GM12865 (cell line): Measurements from ENCODE around the gene INHBC.
"Not testable (repeated sequence)": the region's sequence is repeated elsewhere in the genome, so short reads cannot be mapped to it uniquely, and the experiment has no call there.

Source experiments
- DNase-seq: peaks from one replicate; pipeline ENCODE4 v3.0.0; 2010; ENCODE audit warnings: low read depth
- H3K4me3 ChIP-seq: 2 replicates; pipeline ENCODE4 v1.5.1; 2011; ENCODE audit warnings: mild to moderate bottlenecking, low read depth, low read length, control low read depth
- TF ChIP-seq, protein P1 (sequence below): IDR thresholded peaks from 2 replicates; pipeline ENCODE4 v1.5.1; 2011; ENCODE audit warnings: low read length, control low read depth, low read depth, inconsistent platforms; ENCODE audit not compliant: insufficient read depth; ENCODE audit errors: missing control alignments

Gene INHBC

DNA sequence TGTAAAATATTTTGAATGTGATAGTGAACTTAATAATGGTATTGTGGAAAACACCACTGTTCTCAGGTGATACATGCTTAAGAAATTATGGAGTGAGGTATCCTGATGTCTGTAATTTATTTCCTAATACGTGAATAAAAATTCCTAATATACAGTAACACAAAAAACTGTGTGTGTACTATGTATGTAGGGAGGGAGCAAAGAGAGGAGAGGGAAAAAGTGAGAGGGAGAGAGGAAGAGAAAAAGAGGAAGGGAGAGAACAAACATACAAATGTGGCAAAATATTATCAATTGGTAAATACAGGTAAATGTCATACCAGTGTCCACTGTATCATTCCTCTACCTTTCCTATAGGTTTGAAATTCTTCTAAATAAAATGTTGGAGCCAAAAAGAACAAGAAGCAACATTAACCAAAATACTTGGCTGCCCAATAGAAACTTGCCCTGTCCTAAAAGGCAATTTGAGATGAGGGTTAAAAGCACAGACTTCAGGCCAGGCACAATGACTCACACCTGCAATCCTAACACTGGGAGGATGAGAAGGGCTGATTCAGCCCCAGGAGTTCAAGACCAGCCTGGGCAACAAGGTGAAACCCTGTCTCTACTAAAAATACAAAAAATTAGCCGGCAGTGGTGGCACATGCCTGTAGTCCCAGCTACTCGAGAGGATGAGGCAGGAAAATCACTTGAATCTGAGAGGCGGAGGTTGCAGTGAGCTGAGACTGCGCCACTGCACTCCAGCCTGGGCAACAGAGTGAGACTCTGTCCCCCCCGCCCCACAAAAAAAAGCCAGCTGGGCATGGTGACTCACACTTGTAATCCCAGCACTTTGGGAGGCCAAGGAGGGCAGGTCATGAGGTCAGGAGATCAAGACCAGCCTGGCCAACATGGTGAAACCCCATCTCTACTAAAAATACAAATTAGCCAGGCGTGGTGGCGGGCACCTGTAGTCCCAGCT lies 18.3 kb upstream of the INHBC start:
- TF ChIP-seq, protein P1, sequence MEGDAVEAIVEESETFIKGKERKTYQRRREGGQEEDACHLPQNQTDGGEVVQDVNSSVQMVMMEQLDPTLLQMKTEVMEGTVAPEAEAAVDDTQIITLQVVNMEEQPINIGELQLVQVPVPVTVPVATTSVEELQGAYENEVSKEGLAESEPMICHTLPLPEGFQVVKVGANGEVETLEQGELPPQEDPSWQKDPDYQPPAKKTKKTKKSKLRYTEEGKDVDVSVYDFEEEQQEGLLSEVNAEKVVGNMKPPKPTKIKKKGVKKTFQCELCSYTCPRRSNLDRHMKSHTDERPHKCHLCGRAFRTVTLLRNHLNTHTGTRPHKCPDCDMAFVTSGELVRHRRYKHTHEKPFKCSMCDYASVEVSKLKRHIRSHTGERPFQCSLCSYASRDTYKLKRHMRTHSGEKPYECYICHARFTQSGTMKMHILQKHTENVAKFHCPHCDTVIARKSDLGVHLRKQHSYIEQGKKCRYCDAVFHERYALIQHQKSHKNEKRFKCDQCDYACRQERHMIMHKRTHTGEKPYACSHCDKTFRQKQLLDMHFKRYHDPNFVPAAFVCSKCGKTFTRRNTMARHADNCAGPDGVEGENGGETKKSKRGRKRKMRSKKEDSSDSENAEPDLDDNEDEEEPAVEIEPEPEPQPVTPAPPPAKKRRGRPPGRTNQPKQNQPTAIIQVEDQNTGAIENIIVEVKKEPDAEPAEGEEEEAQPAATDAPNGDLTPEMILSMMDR: no peak
- H3K4me3 ChIP-seq: no peak overlapping the region
- no peak for DNase-seq

DNA sequence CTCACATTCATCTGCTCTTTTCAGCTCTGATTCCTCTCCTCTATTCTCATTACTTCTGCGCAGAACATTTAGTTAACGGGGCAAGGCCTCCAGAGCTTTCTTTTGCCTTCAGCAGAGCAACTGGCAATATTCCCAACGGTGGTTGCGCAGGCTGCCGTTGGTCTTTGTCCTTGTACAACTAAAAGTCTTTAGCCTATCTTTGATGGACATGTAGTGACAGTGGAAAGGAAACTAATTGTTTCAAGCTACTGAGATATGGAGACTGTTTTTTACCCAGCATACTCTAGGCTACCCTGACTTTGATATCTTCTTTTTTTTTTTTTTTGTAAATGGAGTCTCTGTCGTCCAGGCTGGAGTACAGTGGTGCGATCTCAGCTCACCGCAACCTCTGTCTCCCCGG lies 16.3 kb upstream of the INHBC start:
- TF ChIP-seq, protein P1: no peak
- no peak overlapping the region for H3K4me3 ChIP-seq
- DNase-seq: no peak

DNA sequence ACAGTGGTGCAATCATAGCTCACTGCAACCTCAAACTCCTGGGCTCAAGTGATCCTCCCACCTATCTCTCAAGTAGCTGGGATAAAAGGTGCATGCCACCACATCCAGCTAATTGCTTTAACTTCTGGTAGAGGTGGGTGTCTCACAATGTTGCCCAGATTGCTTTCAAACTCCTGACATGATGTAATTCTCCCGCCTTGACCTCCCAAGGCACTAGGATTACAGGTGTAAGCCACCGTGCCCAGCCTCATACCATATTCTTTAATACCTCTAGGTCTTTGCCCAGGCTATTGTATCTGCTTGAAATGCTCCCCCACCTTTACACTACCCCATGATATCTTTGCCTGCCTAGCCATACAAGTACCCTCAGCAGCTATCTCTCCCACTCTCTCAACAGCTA lies 15.1 kb upstream of the INHBC start:
- TF ChIP-seq, protein P1: no peak
- no peak for DNase-seq
- no peak overlapping the region for H3K4me3 ChIP-seq

- no peak overlapping the region for H3K4me3 ChIP-seq
- DNase-seq: no peak
- TF ChIP-seq, protein P1: no peak
These were observed 14.1 kb upstream of the INHBC start for GRCh38 chr12:57420482-57420881.

GRCh38 chr12:57426948-57427347 lies 7.6 kb upstream of the INHBC start:
- H3K4me3 ChIP-seq, DNase-seq: not testable (repeated sequence)

DNA sequence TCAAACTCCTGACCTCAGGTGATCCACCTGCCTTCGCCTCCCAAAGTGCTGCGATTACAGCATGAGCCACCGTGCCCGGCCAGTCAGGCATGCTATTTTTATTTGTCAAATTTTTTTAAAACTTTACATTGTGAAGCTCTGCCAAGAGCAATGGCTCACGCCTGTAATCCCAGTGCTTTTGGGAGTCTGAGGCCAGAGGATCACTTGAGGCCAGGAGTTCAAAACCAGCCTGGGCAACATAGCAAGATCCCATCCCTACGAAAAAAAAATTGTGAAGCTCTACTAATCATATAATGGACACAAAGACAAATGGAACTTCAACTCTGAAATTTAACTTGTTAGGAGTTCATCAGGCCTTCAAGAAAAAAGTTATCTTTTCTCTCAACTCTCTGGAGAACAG lies 5.6 kb upstream of the INHBC start:
- peak overlapping the region; percentile 96 for H3K4me3 ChIP-seq
- TF ChIP-seq, protein P1: no peak
- DNase-seq: no peak

GRCh38 chr12:57429473-57430111 lies 5.0 kb upstream of the INHBC start:
- H3K4me3 ChIP-seq: peak overlapping the region; percentile 96
- DNase-seq: peak; percentile 13
- TF ChIP-seq, protein P1: no peak
